Ovary (tissue), 9 donors: ENCODE data around the gene PPP2R2C. TPM values are rescaled to one million over a fixed set of nuclear protein-coding genes. Genes with fewer than 3 reads are reported as not detected.
A peak's percentile ranks its signal among the peaks of the same experiment; 100 is the strongest.

Experiments used
- DNase-seq, 5 donors: peaks; one replicate each; pipeline ENCODE4 v3.0.0-alpha.2; 2019 to 2020
- H3K27ac ChIP-seq, 2 donors: fragments of 200-600 bp; one replicate each; pipeline versions ENCODE4 v1.5.1 to v1.8.0; 2019 to 2022
- H3K27me3 ChIP-seq: fragments of 200-600 bp; one replicate; pipeline ENCODE4 v1.8.0; 2022
- H3K36me3 ChIP-seq: fragments of 200-600 bp; sonication (generic); one replicate; pipeline ENCODE4 v1.5.1; 2019
- H3K4me1 ChIP-seq: one replicate; pipeline ENCODE4 v1.8.1; 2013; ENCODE audit warnings: mild to moderate bottlenecking, moderate library complexity; ENCODE audit not compliant: insufficient read depth
- H3K4me3 ChIP-seq: fragments of 200-600 bp; sonication (generic); one replicate; pipeline ENCODE4 v1.5.1; 2017
- H3K9me3 ChIP-seq, 2 donors: fragments of 200-600 bp in 1 of 2; sonication (generic) in 1 of 2; one replicate each; pipeline versions ENCODE4 v1.5.1 to v1.8.1; 2013 to 2019; ENCODE audit warnings: mild to moderate bottlenecking in 1 of 2, moderate library complexity in 1 of 2
- EP300 ChIP-seq: sonication (generic); formaldehyde crosslinking; IDR thresholded peaks from one replicate; pipeline ENCODE4 v1.6.1; 2017; ENCODE audit warnings: antibody characterized with exemption
- POLR2A ChIP-seq: fragments of 450-650 bp; IDR thresholded peaks from one replicate; pipeline ENCODE4 v1.6.1; 2017; ENCODE audit warnings: antibody characterized with exemption, mild to moderate bottlenecking, moderate library complexity
- WGBS, 3 donors: extraction: QIAGEN DNeasy Blood & Tissue Kit in 1 of 3; methylation state at CpG; one replicate each; pipeline versions ENCODE4 v1.1.5 to v1.1.7; 2013 to 2017; 5-methylcytosine and 5-hydroxymethylcytosine counted together
- intact Hi-C, 4 donors: fragments of 100-400 bp; cut with DNase I; formaldehyde crosslinking; loops; one replicate each; pipeline versions ENCODE4 v1.11.0 to v1.15.1; 2022 to 2023
- polyA plus RNA-seq, 2 donors: library from polyadenylated mRNA; stranded (reverse); fragments of 200-250 nt in 1 of 2; fragments of 350-450 nt in 1 of 2; fragmentation: Illumina TruSeq in 1 of 2; extraction: RNeasy Lipid Tissue Mini Kit (QIAGEN cat#74804) in 1 of 2; gene quantifications; one replicate each; pipeline ENCODE4 v1.2.3, GENCODE V29; 2013 to 2014
- total RNA-seq, 7 donors: library from RNA; depleted of rRNA in 2 of 7; stranded (reverse); fragments of >200 nt in 2 of 7; fragmentation: NEBNext Ultra II Directional in 3 of 7; extraction: Animal tissue kit (Norgen Biotek cat#: 25700) in 3 of 7; gene quantifications; one replicate each; pipeline versions ENCODE4 v1.1.0 to v1.2.4, GENCODE V29; 2016 to 2023
- TF ChIP-seq, protein P1 (sequence below), 3 donors: fragments of 450-650 bp in 2 of 3; fragments of 200-600 bp in 1 of 3; IDR thresholded peaks; one replicate each; pipeline versions ENCODE4 v1.5.1 to v1.8.0; 2016 to 2022; ENCODE audit warnings: antibody characterized with exemption in 3 of 3, mild to moderate bottlenecking in 1 of 3
- donor health status: DM: no; HTN: no; CAD: no; lungs with moderate emphysema.
- donor health status: DM: no; HTN: no; CAD: no.
- donor health status: Bipolar disorder and iron deficiency.
- donor health status: DM: yes; HTN: yes; CAD: no.
- donor health status: DM: no; HTN: no; CAD: no.
- donor health status: DM: yes; HTN: yes; CAD: no.

PPP2R2C gene
- total and polyA plus RNA-seq, 9 donors: 0.12 to 4.5 (median 0.77) TPM

DNA sequence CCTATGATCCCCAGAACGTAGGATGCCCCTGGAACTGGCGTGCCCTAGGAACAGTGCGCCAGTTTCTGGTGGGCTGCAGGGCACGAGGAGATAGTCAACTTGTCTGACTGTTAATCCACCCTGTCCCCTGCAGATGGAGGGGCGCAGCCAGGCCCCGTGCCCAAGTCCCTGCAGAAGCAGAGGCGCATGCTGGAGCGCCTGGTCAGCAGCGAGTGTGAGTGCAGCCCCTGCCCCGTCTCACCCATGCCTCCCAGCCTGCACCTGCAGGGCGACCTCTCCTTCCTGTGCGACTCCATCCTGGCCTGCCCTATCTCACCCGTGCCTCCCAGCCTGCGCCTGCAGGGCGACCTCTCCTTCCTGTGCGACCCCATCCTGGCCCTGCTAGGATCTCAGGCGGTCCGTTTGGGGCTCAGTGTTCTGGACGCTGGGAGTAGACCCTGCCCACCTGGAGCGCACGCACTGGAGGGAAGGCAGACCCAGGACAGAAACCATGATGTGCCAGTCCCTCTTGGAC is 180.6 kb downstream of the PPP2R2C start:
- WGBS, 3 donors: 80 to 86% (median 80%) methylated on average over 21 of the region's 21 CpGs
- DNase-seq: peak in 2 of 5 donors; percentile 11 to 18
- Histone ChIP-seq H3K4me3 (no peak overlapping the region), H3K27me3 (no peaks in the 10 kb centered on the region), H3K36me3 (peaks cover 3% of the 10 kb centered on the region), H3K4me1 (no peaks in the 10 kb centered on the region), H3K27ac (no peak overlapping the region), H3K9me3 (no peaks in the 10 kb centered on the region)
- TF ChIP-seq, protein P1, sequence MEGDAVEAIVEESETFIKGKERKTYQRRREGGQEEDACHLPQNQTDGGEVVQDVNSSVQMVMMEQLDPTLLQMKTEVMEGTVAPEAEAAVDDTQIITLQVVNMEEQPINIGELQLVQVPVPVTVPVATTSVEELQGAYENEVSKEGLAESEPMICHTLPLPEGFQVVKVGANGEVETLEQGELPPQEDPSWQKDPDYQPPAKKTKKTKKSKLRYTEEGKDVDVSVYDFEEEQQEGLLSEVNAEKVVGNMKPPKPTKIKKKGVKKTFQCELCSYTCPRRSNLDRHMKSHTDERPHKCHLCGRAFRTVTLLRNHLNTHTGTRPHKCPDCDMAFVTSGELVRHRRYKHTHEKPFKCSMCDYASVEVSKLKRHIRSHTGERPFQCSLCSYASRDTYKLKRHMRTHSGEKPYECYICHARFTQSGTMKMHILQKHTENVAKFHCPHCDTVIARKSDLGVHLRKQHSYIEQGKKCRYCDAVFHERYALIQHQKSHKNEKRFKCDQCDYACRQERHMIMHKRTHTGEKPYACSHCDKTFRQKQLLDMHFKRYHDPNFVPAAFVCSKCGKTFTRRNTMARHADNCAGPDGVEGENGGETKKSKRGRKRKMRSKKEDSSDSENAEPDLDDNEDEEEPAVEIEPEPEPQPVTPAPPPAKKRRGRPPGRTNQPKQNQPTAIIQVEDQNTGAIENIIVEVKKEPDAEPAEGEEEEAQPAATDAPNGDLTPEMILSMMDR (IDR thresholded peaks at IDR 0.05): no peak
- intact Hi-C loops: no loop called here

GRCh38 chr4:6290769-6291547 is 181.5 kb downstream of the PPP2R2C start:
- no peak overlapping the region for H3K27ac ChIP-seq
- no peaks in the 10 kb centered on the region for H3K27me3 ChIP-seq
- TF ChIP-seq POLR2A (no peak), EP300 (no peak)
- TF ChIP-seq, protein P1 (IDR thresholded peaks at IDR 0.05): no peak
- intact Hi-C loops: no loop called here
- H3K4me1 ChIP-seq: no peaks in the 10 kb centered on the region
- peak in 2 of 5 donors; percentile 8 to 16 for DNase-seq
- peaks cover 3% of the 10 kb centered on the region for H3K36me3 ChIP-seq
- H3K4me3 ChIP-seq: no peak overlapping the region
- H3K9me3 ChIP-seq: no peaks in the 10 kb centered on the region
- 80 to 83% (median 81%) methylated on average over 24 to 25 of the region's 25 CpGs for WGBS, 3 donors

DNA sequence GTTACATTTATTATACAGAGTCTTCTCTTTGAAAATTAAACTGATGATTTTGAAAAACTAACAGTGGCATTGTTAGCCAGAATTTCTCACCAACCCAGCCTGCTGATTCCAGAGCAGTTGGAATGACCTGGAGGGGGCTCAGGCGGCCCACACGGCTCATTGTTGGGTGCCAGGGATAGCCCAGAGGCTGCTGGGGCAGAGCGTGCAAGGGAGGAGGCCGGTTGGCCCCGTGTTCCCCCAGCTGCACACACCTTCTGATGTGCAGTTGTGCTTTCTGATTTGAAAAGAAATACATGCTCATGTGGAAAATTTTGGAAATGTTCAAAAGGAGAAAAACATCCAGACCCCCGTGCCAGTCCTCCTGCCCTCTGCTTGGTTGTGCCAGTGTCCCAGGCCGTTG is 182.2 kb downstream of the PPP2R2C start:
- Histone ChIP-seq H3K4me1 (no peaks in the 10 kb centered on the region), H3K27ac (no peak overlapping the region), H3K9me3 (no peaks in the 10 kb centered on the region), H3K36me3 (peaks cover 3% of the 10 kb centered on the region), H3K4me3 (no peak overlapping the region), H3K27me3 (no peaks in the 10 kb centered on the region)
- 80 to 86% (median 84%) methylated on average over 7 of the region's 7 CpGs for WGBS, 3 donors
- DNase-seq: no peak
- intact Hi-C loops: no loop called here
- TF ChIP-seq POLR2A: no peak
- TF ChIP-seq, protein P1 (IDR thresholded peaks at IDR 0.05): no peak

DNA sequence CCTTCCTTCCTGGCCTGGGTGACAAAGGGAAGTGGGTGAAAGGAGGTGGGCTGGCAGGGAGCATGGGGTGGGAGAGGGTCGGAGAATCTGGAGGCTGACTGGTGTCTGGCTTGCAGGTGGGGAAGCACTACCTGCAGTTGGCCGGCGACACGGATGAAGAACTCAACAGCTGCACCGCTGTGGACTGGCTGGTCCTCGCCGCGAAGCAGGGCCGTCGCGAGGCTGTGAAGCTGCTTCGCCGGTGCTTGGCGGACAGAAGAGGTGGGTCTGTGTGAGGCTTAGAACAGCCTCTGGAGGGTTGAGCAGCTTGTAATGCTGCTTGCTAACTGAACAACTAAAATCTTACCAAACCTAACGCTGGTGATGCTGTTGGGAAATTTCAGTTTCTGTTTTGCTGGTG is 183.5 kb downstream of the PPP2R2C start:
- Histone ChIP-seq H3K27me3 (no peaks in the 10 kb centered on the region), H3K27ac (no peak overlapping the region), H3K4me1 (no peaks in the 10 kb centered on the region), H3K36me3 (peaks cover 3% of the 10 kb centered on the region), H3K4me3 (no peak overlapping the region), H3K9me3 (no peaks in the 10 kb centered on the region)
- DNase-seq: peak in 1 of 5 donors; percentile 15
- TF ChIP-seq EP300: no peak
- TF ChIP-seq, protein P1 (IDR thresholded peaks at IDR 0.05): no peak
- TF ChIP-seq POLR2A: no peak
- intact Hi-C loops: no loop called here
- WGBS, 3 donors: 90 to 96% (median 93%) methylated on average over 15 of the region's 15 CpGs
